ENCODE data around the gene ITGA1.

GRCh38 chr5:52777186-52777585 lies 10.5 kb upstream of the ITGA1 start:
- TF ChIP-seq CTCF (conservative IDR thresholded peaks at IDR 0.05 in 1 of 2, IDR thresholded peaks at IDR 0.05 in 1 of 2; ENCODE audit: extremely low read depth in 1 of 2, insufficient read depth in 1 of 2, low read depth in 1 of 2, low read length in 2 of 2): no peak
- no peak for TF ChIP-seq EZH2 (IDR thresholded peaks at IDR 0.05; ENCODE audit: borderline replicate concordance, low read length)
